HG02623 (cell line): Measurements from ENCODE around the gene SEMA4D.

Experiments
- ATAC-seq: cut with Tn5 transposase; IDR thresholded peaks from one replicate; pipeline ENCODE4 v1.9.1; 2021; ENCODE audit warnings: moderate library complexity; ENCODE audit not compliant: unreplicated experiment

The SEMA4D gene

DNA sequence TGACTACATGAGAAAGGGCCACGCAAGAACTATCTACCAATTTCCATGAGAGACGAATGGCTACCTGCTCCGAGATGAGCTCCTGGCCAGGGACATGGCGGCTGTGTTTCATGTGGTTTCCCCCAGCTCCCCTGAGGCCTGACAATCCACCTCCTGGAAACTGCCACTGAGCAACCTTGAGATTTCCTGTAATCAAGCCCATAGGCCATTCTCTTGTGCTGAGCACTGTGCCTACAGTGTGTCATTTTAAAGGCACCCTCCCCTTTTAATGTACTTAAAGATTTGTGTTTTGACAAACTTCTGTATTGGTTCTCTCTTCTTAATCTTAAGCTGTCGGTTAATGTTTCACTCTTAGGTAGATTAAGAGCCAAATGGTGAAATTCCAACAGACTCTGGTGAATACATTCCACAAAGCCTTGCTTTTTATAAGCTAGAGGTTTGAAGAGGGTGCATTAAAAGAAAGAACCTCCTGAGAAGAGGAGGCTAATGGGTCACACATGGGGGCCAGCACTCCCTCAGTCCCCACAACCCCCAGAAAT lies 107.3 kb downstream of the SEMA4D start:
- ATAC-seq = no peak

DNA sequence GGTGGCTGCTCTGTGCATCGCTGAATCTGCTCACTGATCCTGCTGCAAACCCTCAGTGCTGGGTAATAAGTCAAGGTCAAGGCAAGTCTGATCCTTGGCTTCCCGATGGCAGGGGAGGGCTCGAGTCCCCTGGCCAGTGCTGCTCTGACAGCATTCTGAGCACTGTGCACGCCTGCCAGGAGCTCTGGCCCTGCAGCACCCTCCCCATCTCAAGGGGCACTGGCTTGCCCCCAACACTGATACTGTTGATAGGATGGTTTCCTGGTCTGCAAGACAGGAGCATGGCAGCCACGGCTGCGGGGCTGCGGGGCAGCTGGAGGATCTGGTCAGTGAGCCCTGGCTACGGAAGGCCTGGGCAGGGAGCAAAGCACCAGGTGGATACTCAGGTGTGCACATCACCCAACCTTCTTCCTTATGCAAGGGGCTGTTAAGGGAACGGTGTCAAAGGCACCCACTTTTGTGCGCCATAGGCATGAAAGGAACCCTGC lies 107.8 kb downstream of the SEMA4D start:
- no peak for ATAC-seq

DNA sequence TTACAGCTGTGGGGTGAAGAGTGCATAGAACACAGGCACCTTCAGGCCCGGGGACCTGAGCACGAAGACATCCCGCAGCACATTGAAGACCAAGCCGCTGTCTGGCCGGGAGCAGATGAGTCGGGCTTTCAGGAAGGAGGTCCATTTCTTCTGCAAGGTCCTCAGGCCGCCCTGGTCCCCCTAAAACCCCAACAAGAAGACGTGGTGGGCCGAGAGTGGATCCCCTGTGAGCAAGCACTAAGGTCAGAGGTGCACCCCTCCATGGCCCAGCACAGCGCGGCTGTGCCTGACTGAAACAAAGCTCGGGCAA lies 109.1 kb downstream of the SEMA4D start:
- ATAC-seq = no peak

DNA sequence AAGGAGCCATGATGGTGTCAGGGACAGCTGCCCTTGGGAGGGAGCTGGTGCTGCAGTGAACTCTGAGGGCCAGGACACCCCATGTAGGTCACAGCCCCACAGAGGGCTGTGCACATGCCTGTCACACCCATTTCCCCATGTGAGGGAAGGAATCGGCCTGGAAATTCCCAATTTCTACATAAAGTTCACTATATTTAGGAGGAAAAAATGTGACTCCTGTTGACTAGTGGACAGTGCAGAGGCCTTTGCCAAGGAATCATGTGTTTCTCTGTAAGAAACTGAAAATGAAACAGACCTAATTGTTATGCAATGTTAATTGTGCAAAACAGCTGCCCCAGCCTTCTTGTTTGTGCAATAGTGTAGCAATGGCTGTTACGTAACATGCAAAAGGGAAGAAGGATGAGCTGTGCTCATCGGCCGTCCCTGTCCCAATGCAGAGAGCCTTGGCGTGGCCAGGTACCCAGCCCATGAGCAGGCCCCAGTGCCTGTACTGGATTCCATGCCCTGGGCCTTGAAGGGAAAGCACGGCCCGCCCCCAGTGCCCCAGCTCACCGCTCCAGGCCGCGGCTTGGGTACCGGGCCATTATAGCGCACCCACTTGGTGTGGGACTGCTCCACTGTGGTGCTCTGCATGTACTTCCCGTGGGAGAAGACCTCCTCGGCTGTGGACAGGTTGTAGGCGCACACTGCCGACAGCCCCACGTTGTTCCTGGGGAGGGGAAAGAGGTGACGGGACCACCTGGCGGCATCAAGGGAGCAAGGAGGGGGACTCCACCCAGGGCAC lies 109.6 kb downstream of the SEMA4D start:
- no peak for ATAC-seq

DNA sequence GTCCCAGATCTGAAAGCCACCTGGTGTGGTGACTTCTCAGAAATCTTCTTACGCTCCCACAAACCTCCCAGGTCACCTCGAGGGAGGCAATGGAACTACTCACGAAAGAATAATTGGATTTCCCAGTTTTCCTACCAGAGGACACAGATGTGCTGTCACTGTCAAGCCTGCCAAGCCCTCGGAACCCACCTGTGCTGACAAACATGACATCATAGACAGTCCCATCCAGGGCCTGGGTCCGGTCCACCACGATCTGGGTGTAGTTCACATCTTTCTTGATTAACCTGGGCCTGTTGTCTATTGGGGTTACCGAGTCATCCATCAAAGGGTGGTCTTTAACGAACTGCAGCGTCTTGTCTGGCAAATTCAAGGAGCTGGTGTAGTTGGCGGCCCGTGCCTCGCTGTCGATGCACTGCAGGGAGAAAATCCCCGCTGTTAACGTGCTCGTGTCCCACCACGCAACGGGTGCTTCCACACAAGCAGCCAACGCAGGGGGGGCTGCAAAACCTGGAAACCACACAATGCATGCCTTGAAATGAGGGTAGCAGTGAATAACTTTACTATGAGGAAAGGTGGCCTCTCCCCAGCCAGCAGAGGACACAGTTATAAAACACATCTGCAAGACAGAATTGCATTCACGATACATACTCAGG lies 110.6 kb downstream of the SEMA4D start:
- no peak for ATAC-seq

DNA sequence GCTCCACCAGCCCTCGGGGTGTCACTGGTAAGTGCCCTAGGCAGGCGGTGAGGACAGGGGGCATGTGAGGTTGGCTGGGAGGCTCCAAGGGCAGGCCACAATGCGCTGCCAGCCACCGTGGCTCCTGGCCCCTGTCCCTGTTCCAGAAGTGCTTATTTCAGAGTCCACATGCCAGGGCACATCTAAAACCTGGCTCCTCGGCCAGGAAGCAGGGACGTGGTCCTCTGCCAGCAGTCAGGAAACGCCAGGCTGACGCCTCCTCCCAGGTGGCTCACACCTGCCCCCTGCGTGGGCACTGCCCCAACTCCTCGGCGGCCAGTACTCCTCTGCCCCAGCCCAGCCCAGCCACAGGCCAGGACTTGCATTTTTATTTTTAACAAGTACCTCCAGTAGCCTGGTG lies 111.1 kb downstream of the SEMA4D start:
- no peak for ATAC-seq

DNA sequence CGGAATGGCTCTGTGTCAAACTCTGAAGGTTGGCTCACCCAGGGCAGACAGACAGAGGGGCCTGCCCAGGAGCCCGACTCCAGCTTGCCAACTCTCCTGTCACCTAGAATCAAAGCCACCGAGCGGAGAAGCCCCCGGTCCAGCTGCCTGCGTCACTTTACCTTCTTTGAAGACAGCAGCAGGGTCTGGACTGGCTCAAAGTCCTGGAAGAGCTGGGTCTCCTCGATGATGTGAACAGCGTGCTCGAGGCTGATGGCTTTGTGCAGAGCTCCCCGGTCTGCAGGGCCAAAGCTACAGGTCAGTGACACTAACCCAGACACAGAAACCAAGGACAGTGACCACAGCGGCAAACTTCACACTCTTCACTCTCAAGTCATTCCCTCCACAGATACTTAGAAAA lies 111.7 kb downstream of the SEMA4D start:
- no peak for ATAC-seq

DNA sequence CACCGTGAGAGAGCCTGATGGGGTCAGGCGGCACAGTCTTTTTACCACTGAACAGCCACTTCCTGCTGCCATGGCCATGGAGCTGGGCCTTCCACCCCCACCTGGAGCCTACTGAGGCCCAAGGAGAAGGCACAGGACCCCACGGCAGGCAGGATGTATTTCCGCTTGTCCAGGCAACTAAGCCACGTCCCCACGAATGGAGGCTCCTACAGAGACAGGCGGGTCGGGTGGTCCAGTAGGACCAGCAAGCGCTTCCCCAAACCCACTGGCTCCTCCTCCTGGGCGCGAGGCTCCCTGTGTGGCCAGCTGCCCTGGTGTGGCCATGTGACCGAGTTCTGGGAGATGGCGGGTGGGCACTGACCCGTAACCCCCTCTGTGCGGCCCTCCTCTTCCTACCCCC lies 113.1 kb downstream of the SEMA4D start:
- no peak for ATAC-seq

DNA sequence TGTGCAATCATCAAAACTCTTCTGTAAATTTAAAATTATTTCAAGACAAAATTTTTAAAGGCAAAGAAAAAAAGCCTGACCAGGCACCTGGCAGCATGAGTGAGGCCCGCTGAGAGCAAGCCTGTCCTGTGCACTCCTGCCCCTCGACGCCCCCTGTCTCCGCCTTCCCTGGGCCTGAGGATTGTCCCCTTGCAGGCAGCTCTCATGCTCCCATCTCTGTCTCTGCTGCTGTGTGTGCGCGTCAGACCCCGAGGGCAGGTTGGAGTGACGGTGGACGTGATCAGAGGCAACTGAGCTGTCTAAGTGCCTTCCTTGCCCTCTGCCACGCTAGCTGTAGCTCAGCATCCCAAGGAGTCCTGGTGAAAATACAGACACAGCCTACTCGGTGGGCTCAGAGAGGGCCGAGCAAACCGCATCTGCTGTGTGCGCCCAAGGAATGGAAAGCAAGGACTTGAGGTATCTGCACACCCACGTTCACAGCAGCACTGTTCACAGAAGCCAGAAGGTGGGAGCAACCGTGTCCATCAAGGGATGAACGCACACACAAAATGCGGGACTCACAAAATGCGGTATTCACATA lies 114.1 kb downstream of the SEMA4D start:
- ATAC-seq = no peak

DNA sequence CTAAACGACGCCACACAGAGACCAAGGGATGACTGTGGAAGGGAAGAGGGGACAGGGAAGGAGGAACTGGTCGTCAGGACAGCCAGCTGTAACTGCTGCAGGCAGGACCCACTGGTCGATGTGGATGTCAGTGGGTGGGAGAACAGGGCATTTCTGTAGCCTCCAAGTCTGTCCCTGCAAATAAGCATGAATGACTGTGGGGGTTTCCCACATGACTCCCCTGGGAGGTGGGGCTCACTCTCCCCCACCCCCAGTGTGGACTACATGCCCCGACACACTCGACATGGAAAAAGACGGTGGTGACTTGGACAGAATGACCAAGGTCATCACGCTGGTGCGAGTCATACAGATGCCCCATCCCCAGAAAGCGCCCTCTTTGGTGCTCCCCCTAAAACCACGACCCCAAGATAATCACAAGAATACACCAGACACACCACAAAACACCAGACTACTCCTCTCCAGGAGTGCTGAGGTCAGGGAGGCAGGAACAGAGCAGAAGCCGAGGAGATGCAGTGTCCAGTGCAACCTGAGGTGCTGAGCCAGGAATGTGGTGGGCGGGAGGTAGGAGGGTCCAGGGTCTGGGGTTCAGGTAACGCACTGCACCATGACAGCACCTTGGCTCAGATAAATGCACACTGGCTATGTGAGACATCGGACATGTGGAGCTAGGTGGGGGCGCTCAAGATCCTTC lies 114.7 kb downstream of the SEMA4D start:
- no peak for ATAC-seq

DNA sequence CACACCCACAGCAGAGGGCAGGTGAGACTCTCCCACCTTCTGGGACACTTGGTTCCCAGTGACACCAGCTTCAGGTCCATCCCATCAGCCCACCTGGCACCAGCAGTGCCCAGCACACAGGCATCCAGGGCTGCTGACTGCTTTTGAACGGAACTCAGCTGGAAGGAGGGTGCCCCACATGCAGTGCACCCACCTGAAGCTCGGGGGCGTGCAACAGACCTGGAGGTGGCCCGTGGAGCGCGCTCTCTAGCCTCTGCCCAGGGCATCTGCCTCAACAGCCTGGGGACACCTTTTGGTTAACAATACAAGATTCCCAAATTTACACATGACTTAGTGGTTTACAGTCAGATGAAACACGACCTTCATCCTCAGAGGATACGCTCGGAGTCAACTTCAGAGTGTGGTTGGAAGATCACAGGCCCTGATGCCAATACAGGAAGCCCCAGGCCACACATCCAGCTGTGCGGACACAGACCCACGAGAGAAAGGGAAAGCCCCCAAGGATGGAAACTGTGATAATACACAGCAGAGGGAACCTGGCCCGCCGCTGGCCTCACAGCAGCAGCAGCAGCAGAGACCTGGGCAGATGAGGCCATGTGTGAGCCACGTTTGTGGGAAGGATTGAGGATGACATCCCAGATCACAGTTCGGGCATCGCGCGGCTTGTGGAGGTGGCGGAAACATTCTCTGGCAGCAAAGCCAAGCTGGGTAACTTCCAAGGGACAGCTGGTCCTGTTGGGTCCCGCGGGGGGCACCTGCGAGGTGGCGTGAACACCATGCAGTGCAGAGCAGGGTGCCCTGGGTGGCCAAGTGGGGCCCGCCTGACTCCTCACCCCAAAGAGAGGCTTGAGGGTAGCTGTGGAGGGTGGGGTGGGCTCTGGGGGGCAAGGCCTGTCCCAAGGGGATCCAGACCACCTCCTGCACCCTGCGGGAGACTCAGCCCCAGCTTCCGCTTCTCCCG lies 115.6 kb downstream of the SEMA4D start:
- no peak for ATAC-seq

DNA sequence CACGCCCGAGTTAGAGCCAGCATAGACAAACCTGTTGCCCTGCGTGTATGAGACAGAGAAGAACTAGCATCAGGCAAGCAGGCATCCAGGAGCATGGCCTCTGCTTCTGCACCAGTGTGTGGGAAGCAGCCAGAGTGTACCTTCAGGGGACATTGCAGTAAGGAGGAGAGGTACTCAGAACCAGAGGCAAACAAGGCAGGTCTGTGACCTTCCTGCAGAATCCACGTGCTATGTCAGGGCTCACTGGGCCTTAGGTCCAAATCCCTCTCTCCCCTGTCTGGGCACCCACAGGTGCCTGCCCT lies 116.7 kb downstream of the SEMA4D start:
- ATAC-seq = no peak

DNA sequence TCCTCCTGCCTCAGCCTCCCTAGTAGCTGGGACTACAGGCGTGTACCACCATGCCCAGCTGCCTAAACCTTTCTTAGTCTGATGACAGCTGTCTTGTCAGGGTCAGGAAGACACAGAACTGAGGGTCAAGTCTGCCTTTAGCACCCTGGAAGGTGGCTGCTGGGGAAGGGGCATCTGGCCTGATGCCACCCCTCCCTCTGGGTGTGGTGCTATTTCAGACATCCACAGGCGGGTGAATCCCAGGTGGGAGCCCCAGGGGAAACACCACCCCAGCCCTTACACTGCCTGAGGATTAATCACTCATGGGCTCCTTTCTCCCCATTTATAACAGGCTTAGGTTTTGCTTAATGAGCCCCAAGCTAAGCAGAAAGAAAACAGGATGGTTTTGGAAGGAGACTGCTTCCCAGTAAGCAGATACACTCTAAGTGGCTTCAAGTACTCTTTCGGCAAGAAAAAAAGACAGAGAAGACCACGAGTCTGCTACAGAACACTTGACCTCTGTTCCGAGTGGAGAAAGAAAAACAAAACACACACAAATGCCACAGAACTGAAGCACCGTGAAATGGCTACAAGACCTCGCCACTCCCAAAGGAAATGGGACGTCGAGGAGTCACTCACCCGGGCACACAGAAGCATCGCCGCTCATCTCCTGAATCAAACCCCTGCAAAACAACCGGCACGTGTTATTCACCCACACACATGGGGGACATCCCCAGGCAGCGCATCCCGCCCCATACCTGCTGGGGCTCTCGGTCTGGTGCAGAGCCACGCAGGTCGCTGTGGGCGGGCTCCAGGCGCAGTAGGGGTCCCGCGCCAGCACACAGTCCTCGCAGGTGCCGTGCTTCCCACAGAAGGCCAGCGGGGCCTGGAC lies 117.2 kb downstream of the SEMA4D start:
- no peak for ATAC-seq

DNA sequence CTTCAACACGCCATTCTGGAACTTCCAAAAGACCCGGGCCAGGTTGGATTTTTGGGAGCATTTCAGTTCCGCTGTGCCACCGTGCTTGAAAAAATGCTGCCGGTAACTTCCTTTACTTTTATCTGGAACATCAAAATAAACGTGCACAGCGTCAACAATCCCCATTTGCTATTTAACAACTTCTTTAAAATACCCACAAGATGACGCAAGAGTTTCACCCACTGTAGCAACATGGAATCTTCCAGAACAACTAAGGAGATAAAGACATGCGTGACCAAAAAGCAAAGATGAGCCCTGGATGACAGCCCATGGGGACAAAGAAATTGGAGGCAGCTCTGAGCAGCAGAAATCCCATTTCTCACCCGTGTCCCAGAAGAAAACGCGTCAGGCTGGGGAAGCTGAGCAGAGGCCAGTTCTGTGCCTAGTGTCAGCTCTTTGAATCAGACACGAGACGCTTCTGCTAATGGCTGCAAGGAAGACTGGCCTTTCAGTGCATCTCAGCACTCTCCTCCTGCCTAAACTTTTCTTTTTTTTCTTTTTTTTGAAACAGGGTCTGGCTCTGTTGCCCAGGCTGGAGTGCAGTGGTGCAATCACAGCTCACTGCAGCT lies 118.3 kb downstream of the SEMA4D start:
- no peak for ATAC-seq

DNA sequence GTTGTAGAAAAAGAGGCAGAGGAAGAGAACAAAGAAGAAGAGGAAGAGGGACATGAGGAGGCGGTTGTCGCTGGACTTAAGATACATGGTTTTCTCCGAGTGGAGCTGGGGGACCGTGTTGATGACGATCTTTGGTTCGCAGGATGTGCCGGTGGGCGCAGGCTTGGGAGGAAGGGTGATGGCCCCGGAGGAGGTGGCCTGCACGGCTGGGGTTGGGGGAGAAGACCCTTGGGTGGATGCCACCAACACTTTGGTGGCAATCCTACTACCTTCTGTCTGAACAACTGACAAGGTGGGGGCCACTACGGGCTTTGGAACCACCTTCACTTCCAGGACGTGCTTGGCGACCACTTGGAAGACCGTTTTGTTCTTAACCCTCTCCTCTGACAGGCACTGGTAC lies 118.9 kb downstream of the SEMA4D start:
- no peak for ATAC-seq

DNA sequence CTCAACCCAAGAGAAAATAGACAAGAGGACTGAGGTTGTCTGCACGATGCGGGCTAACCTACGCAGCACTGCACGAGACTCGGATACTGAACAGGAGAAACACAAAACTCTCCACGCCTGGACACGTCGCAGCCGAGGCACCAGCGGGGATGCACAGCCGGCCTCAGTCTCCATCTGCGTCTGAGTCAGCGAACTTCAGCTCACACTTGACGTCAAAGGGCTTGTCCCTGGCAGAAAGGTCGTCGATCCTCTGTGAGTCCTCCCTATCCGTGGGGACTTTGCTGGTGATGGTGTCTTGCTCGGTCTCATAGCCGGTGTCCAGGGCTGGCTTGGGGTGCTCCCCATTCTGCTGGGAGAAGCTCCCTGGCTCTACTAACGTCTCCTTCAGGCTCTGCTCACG lies 119.4 kb downstream of the SEMA4D start:
- ATAC-seq = no peak

DNA sequence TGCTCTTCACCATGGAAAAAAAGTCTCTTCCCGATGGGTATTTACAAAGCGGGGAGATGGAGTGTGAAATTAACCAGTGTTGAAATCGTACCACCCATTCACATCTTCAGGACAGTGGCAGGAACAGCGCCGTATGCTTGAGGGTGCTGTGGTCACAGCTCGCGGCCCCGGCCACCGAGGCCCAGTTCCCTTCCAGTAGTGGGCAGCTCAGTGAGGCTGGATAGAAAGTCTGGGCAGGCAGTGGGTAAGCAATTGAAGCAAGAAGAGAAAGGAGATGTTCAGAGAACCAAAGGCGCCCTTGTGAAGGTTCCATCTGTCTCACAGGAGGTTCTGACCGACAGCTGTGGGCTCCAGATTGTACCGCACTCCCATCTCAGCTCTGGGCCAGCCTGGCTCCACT lies 120.5 kb downstream of the SEMA4D start:
- no peak for ATAC-seq

DNA sequence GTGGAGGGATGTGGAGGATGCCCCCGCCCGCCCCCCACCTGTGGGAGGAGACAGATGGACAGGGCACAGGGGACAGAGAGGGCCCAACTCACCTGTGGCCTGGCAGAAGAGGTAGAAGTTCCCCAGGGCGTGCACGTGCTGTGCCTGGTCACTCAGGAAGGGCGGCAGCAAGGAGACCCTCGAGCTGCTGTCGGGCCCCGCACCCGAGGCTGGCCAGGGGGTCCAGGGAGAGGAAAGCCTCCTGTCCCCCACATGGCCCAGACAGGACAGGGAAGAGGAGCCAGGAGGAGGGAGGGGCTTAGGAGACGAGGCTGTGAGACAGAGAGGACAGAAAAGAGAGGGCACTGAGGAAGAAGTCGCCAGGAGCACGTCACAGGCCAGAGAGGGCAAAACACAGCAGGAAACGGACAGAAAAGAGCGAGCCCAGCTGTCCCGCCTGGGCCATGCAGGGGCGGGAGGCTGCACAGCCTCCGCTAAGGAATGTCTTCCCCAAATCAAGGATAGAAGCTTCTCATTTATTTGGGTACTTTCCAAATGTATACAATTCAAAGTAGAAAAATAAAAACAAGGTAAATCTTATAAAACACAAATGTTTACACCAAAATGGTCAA lies 121.1 kb downstream of the SEMA4D start:
- ATAC-seq = no peak

DNA sequence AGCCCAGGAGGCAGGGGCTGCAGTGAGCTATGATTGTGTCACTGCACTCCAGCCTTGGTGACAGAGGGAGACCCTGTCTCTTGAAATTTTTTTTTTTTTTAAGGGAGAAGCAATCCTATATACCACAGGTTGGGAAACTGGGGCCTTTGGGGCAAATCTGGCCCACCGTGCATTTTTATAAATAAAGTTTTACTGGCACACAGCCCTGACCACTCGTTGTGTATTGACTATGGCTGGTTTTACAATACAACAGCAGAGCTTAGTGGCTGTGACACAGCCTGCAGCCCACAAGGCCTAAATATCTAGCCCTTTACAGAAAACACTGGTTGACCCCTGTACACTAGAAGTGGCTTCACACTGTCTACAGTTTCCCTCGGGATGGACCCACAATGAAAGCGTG lies 121.6 kb downstream of the SEMA4D start:
- no peak for ATAC-seq
